ENCODE measurements around the gene UBA3. TPM values are rescaled to one million over a fixed set of nuclear protein-coding genes. Genes with fewer than 3 reads are reported as not detected.

UBA3 gene
- total RNA-seq, 4 donors from 2014 or later = 39.1 to 78.8 (median 42.6) TPM

DNA sequence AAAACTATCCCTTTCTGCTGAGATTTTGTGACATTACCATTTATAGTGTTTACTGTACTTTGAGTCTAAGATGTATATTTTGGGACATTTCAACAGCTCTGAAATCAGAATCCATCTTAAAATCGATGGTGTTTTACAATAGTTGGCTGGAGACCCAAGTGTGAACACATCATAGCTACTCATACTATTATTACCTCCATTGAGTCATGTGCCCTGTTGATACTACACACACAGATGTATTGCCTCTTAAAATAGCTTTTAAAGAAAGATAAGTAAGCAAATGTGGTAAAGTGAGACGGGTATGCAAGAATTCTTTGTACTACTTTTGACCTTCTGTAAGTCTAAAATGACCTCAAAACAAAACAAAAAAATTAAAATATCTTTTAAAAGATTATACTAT lies 35.6 kb upstream of the UBA3 start:
- ATAC-seq (ENCODE audit: low FRiP score) = no peak
- TF ChIP-seq, protein P1, sequence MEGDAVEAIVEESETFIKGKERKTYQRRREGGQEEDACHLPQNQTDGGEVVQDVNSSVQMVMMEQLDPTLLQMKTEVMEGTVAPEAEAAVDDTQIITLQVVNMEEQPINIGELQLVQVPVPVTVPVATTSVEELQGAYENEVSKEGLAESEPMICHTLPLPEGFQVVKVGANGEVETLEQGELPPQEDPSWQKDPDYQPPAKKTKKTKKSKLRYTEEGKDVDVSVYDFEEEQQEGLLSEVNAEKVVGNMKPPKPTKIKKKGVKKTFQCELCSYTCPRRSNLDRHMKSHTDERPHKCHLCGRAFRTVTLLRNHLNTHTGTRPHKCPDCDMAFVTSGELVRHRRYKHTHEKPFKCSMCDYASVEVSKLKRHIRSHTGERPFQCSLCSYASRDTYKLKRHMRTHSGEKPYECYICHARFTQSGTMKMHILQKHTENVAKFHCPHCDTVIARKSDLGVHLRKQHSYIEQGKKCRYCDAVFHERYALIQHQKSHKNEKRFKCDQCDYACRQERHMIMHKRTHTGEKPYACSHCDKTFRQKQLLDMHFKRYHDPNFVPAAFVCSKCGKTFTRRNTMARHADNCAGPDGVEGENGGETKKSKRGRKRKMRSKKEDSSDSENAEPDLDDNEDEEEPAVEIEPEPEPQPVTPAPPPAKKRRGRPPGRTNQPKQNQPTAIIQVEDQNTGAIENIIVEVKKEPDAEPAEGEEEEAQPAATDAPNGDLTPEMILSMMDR (IDR thresholded peaks at IDR 0.05) = no peak
- DNase-seq (ENCODE audit: low spot score) = no peak

DNA sequence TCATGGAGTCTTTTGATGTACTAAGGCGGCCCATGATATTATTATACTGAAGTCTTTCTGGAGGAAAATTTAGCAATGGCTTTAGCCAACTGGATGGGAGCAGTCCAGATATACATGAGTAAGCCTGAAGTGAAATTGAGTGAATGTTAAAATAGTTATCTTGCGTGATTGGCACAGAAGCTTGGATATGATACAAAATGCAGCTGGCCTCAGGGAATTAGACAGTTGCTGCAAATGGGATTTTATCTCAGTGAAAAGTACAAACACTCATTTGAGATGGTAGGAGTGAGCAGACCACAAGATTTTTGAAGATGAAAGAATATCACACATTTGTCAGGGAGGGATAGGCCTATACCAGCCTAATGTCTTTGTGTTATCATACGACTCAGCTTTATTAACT lies 33.4 kb upstream of the UBA3 start:
- ATAC-seq (ENCODE audit: low FRiP score) (no peak), DNase-seq (ENCODE audit: low spot score) (no peak)
- TF ChIP-seq, protein P1 (IDR thresholded peaks at IDR 0.05) = no peak

DNA sequence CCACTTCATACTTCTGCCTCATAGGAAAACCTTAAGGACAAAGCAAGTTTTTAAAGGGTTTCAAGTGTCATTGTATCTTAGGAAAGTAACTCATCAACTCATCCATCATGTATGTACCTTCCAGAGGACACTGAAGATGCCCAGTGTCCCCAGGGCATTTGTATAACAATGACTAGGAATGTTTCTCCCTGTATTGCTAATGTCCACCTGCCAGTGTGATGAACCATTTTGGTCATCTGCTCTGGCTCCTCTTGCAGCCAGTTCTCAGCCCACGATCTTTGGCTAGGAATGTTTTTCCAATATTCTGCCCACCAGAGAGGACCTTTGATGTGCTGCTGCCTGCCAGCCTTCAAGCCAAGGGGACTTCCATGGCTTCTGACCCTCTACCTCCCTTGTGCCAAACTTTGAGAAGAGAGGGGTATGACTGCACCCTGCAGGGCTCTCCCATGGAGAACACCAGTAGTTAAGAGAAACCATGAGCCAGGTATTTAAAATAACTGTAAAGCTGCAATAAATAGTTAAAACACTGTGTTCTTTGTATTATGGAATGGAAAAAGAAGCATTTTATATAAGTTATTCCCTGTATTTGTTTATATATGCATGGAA lies 30.9 kb upstream of the UBA3 start:
- no peak for DNase-seq (ENCODE audit: low spot score)
- TF ChIP-seq, protein P1 (IDR thresholded peaks at IDR 0.05) = no peak
- no peak for ATAC-seq (ENCODE audit: low FRiP score)

DNA sequence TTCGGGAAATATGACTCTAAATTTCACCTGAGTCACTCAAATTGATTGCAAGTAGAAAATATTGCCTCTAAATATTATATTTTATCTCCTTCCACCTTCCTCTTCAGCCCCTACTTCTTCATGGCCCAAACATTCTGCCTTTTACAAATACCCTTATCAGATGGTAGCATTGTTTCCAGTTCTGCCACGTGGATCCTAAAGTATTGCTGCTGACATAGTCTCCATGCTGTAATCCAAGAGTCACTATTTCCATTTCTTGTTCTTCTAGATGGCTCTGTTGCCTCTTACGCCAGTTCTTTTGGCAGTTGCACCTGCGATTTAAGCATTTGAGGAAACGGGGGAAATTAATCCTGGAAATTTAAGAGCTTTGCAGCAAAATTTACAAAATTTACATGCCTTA lies 28.6 kb upstream of the UBA3 start:
- DNase-seq (ENCODE audit: low spot score) = no peak
- TF ChIP-seq, protein P1 (IDR thresholded peaks at IDR 0.05) = no peak
- no peak for ATAC-seq (ENCODE audit: low FRiP score)

DNA sequence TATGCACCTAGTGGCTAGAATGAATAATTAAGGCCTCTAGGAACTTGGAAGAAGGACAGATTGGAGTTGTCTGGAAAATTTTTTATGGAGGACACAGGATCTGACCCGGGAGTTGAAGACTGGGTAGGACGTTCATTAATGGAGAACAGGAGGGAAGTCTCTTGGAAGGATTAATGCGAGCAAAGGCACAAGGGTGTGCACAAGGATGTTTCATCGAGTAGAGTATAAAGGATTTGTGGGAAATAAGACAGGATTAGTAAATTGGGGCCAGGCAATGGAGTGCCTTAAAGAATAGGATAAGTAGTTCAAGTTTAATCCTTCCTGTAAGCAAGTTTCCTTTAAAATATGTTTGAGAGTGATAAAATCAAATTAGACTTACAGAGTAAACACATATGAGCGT lies 27.7 kb upstream of the UBA3 start:
- no peak for DNase-seq (ENCODE audit: low spot score)
- no peak for ATAC-seq (ENCODE audit: low FRiP score)
- TF ChIP-seq, protein P1 (IDR thresholded peaks at IDR 0.05) = no peak

DNA sequence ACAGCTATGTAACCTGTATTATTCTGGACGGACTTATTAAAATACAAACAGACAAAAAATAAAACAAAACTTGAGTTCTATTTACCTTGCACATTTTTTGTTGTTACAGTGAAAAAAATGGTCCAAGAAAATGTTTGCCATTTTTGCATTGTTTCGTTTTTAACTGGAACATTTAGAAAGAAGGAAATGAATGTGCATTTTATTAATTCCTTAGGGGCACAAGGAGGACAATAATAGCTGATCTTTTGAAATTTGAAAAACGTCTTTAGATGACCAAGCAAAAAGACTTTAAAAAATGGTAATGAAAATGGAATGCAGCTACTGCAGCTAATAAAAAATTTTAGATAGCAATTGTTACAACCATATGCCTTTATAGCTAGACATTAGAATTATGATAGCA lies 25.2 kb upstream of the UBA3 start:
- TF ChIP-seq, protein P1 (IDR thresholded peaks at IDR 0.05) = no peak
- DNase-seq (ENCODE audit: low spot score) (no peak), ATAC-seq (ENCODE audit: low FRiP score) (no peak)

DNA sequence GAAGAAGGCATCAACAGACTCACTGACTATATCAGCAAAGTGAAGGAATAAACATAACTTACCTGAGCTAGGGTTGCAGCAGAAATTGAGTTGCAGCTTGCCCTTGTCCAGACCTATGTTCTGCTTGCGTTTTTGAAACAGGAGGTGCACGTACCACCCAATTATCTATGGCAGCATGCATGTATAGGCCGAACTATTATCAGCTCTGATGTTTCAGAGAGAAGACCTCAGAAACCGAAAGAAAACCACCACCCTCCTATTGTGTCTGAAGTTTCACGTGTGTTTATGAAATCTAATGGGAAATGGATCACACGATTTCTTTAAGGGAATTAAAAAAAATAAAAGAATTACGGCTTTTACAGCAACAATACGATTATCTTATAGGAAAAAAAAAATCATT lies 24.4 kb upstream of the UBA3 start:
- ATAC-seq (ENCODE audit: low FRiP score) (no peak), DNase-seq (ENCODE audit: low spot score) (no peak)
- TF ChIP-seq, protein P1 (IDR thresholded peaks at IDR 0.05) = no peak

Data from omental fat pad (tissue), 4 donors.